Fibroblast of skin of left biceps (primary cell): ENCODE results near the gene RNASE2.
A peak's percentile ranks its signal among the peaks of the same experiment; 100 is the strongest.
"Not testable (repeated sequence)": the region's sequence is repeated elsewhere in the genome, so short reads cannot be mapped to it uniquely, and the experiment has no call there.

Experiments
- DNase-seq, 2 experiments: peaks; one replicate each; pipeline ENCODE4 v3.0.0-alpha.2; 2013; ENCODE audit warnings: low read depth in 2 of 2

RNASE2 gene

DNA sequence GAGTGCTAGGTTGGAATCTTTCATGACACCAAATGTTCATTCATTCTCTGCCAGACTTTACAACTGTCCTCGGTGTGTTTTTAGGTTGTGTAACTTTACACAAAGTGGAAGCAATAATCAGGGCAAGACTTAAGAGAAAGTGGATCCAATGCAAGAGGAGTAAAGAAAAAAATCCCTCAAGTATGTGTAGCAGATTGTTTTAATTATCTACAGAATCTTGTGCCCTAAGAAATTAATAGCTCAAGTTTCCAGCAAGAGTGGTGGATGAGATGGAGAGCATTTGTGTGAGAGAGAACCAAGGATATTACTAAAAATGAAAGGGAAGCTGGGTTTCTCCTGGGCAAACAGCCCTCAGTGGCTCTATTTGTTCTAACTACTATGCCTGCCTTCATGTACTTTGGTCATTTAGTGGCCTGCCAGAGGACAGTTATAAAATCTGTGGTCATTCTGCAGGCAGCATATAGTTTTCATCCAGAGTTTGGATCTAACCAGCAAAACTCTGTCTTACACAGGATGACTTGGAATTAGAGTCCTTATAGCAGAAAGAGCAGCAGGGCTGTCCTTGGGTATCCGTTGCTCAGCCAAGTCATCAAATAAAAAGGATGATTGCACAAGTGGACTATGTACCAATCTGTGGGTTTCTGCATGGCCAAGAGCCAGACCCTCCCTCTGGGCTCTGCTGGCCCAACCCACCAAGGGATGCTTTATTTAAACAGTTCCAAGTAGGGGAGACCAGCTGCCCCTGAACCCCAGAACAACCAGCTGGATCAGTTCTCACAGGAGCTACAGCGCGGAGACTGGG is at the start of gene RNASE2:
RNASE2 (plus strand) TSS at position 752 of the 802 bp plus-strand sequence. CDS start 285 bp downstream, outside the sequence.
- DNase-seq, result not testable (repeated sequence)

DNA sequence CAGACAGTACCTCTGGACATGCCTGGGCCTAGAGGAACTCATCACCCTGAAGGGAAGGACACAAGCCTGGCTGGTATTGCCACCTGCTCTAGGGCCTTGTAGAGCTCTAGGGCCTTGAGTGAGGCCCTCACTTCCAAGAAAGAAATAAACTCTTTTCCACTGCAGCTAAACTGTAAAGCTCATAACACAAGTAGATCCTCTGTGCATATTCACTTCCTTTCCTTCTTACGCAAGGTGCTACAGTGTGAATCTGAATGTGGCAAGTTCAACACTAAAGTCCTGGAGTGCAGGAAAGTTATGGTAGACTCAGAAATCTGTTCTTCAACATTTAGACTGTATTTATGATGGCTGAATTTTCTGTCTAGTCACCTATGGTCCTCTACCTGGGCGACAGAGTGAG is 49.6 kb upstream of the RNASE2 start:
- DNase-seq, result no peak

DNA sequence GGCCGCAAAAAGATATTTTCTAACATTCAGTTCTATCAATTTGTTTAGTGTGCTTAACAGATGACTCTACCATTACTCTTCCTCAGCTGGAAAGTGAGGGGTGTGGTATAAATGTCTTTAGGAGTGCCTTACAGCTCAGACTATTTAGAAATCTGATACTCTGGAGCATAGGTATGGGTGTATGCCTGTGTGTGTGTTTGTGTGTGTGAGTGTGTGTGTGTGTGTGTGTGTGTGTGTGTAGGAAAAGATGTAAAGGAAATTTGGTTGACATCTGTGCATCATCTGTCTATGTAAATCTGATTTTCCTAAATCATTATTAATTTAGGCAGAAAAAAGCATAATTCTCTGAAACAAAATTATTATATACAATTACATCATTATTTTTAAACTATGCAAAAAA is 48.1 kb upstream of the RNASE2 start:
- DNase-seq, result no peak

DNA sequence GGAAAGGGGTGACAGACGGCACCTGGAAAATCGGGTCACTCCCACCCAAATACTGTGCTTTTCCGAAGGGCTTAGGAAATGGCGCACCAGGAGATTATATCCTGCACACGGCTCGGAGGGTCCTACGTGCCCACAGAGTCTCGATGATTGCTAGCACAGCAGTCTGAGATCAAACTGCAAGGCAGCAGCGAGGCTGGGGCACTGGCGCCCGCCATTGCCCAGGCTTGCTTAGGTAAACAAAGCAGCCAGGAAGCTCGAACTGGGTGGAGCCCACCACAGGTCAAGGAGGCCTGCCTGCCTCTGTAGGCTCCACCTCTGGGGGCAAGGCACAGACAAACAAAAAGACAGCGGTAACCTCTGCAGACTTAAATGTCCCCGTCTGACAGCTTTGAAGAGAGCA is 44.5 kb upstream of the RNASE2 start:
- not testable (repeated sequence) for DNase-seq

DNA sequence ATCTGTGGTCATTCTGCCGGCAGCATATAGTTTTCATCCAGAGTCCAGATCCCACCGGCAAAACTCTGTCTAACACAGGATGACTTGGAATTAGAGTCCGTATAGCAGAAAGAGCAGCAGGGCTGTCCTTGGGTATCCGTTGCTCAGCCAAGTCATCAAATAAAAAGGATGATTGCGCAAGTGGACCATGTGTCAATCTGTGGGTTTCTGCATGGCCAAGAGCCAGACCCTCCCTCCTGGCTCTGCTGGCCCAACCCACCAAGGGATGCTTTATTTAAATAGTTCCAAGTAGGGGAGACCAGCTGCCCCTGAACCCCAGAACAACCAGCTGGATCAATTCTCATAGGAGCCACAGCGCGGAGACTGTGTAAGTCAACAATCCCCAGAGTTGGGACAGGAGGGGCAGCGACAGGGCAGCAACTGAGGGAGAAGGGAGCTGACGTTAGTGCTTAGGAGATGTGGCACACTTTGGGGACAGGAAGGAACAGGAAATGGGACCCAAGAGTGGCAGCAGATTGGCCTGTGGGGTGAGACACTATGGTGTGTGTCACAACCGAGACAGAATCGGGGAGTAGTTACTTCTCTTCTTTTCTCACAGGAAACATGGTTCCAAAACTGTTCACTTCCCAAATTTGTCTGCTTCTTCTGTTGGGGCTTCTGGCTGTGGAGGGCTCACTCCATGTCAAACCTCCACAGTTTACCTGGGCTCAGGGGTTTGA is 36.1 kb upstream of the RNASE2 start:
- DNase-seq, result not testable (repeated sequence)

DNA sequence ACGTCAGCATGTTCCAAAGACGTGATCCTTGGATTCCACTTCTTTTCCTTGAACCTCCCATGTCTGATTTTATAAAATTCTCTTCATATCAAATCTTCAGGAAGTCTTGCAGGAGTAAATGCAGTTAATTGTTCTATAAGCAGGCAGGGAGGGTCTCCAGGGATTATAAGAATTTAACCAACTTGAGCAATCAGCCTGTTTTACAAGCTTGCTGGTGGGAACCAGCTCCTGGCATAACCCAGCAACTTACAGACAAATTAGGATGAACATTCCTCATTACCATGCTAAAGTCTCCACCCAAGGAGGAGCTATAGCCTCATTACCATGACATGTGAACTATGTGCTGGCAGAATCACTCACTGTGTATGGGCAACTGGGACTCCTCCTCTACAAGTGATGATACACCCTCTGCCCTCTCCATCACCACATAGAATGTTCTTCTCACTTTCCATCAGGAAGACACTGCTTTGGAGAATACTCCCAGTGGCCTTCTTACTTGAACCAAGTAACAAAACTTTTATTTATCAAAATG is 31.5 kb upstream of the RNASE2 start:
- DNase-seq, result not testable (repeated sequence)

DNA sequence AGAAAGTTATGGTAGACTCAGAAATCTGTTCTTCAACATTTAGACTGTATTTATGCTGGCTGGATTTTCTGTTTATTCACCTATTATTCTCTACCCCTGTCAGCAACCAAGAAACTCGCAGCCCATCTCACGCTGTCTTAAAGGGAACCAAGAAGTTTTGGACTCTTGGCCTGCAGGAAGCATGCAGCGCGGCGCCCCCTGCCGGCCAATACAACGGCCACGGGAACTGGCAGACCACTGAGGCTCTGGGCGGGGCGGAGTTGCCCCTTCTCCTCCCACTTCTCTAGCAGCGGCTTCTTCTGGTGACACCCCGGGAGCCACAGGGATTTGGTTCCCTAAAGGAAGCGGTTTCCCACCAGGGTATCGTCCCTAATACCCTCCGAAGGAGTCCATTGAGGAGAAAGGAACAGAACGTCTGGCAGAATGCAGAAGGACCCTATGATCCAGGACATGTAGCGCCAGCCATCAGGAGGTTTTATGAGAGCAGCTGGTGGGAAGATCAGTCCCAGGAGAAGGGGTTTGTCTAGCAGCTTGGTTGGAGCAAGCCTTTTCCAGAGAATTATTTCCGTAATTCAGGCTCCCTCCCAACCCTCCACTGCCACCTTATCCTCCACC is 21.0 kb upstream of the RNASE2 start:
- DNase-seq, result no peak

DNA sequence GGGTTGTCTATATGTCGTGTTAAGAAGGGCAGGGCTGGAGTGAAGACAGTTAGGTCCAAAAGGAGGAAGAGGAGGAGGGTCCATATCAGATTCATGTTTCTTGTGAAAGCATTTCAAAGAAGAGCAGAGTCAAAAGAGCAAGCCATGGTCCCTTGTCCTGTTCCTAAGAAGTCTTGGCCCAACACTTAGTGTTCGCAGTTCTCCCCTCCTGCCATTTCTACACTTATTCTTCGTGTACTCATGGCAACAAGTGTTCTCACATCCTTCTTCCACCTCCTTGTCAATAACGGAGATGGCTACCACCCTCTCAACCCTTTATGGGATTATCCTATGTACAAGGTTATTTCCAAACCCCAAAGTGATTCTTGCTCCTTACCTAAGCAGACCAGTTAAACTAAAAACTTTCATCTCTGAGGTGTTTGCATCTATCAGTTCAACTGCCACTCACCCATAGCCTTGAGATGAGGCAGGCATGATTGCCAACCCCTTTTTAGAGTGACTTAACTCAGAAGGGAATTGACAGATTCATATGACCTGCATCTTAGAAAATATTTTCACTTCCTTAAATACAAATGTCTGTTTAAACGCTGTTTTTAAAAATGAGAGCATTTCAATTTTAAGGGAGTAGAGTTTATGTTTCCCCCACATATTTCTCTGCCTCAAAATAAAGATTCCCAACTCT is 19.8 kb upstream of the RNASE2 start:
- no peak for DNase-seq

DNA sequence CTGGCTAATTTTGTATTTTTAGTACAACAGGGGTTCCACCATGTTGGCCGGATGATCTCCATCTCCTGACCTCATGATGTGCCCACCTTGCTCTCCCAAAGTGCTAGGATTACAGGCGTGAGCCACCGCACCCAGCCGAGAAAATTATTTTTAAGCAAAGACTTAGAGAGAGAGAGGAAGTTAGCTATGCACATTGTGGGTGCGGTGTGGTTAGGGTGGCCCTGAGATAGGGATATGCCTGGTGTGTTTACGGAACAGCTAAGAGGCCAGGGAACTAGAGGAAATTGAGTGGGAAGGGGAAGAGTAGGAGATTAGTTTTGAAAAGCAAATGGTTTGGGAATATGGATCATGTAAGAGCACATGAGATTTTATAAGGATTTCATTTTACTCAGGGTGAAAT is 10.1 kb upstream of the RNASE2 start:
- not testable (repeated sequence) for DNase-seq

DNA sequence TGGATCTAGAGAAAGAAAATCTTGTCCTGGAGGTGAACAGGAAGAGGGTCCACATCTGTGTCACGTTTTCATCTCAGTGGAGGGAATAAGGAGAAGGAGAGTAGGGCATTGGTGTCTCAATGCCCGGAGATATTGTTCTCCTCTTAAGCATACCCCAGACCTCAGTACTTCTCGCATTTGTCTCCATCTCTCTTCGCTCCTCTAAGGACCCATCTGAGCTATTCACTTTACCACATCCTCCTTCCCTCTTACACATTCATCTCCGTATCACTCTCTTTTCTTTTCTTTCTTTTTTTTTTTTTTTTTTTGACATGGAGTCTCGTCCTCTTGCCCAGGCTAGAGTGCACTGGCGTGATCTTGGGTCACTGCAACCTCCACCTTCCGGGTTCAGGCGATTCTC is 8.6 kb upstream of the RNASE2 start:
- not testable (repeated sequence) for DNase-seq

DNA sequence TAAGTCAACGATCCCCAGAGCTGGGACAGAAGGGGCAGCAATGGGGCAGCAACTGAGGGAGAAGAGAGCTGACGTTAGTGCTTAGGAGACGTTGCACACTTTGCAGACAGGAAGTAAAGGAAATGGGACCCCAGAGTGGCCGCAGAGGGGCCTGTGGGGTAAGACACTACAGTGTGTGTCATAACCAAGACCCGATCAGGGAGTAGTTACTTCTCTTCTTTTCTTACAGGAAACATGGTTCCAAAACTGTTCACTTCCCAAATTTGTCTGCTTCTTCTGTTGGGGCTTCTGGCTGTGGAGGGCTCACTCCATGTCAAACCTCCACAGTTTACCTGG is 219 bp downstream of the RNASE2 start:
- DNase-seq, result not testable (repeated sequence)

DNA sequence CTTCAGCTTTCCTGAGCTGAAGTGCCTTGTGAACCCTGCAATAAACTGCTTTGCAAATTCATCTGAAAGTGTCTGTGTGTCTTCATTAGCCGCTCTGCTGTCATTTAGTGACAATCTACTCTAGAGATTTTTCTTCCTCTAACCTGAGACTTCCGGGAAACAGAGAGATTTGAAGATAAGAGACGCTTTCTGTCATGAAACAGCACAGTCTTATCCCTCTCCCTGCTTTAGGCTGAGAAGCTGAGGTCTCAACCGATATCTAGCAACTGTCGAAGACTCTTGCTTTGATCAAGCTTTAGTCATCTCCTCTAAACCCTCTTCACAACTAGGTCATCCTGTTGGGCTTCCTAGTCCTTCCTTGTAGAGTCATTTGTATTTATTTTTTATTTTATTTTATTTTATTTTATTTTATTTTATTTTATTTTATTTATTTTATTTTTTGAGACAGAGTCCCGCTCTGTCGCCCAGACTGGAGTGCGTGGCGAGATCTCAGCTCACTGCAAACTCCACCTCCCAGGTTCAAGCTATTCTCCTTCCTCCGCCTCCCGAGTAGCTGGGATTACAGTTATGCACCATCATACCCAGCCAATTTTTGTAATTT is 1.2 kb downstream of the RNASE2 start:
- no peak for DNase-seq

DNA sequence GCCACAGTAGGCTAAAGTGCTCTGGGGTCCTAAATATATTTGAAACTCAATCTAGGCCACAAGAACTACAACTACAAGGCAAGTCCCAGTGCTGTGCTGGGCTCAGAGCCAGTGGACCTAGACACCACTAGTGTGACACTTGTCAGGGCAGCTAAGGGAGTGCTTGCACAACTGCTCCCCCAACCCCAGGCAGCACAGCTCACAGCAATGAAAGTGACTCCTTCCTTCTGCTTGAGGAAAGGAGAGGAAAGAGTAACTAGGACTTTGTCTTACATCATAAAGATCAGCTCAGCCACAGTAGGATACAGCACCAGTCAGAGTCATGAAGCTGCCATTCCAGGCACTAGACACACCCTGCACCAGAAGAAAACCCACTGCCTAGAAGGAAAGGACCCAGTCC is 3.7 kb downstream of the RNASE2 start:
- not testable (repeated sequence) for DNase-seq

DNA sequence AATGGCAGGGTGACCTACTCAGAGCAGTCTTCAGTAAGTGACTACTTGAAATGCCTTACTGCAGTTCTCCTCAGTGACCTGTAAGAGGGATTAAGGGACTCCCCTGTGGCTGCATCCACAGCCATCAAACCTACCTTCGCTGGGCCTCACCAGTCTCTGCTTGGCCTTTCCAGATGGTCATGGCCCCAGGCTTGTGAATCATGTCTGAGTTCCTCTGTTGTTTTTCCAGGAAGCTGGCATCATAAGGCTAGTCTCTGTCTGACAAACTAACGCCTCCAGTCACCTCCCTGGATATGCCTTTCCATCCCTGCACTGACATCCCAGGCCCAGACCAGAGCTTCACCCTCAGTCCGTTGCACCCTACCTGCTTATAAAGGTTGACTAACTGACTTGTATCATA is 14.0 kb downstream of the RNASE2 start:
- DNase-seq, result no peak

DNA sequence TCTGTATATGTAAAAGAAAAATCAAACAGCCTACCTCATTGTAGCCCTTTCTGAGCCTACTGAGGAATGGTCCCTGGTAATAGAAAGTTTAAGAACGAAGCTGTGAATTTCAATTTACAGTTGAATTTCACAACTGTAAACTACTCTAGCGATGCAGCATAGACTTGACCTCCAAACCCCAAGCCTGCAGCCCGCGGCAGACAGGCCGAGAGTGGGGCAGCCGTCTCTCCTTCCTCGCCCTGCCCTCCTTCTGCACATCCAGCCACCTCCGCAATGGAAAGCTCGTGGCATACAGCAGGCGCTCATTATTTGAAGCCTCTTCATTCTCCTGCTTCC is 15.3 kb downstream of the RNASE2 start:
- no peak for DNase-seq

DNA sequence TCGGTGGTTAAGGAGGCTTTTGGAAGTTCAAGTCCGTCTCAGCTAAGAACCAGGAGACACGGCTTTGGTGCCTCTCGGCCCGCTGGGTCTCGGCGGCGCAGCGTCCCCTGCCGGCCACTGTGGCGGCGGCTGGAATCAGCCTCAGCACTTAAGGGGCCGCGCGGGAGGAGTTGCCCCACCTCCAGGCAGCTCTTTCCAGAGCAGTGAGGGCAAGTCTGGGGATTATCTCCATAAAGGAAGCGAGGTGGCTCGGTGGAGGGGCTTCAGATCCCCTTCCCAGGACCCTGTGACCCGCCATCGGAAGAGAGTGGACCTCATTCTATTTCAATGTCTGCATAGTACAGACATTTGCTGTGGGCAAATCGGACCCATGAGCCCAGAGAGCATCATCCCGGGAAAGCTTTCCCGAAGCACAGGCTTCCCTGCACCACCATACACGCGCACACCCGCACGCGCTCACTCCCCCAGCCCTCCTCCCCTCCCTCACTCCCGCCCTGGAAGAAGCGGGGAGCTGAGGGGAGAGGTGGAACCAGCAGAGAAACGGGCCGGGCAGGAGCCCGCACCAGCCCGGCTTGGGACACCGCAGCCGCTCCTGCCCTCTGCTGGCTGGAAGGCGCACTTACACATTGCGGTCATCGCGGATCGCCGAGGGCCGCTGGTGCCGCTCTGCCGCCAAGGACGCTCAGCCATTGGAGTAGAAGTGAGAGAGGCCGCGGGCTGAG is 15.9 kb downstream of the RNASE2 start:
- DNase-seq, result peak; percentile 52 to 60

DNA sequence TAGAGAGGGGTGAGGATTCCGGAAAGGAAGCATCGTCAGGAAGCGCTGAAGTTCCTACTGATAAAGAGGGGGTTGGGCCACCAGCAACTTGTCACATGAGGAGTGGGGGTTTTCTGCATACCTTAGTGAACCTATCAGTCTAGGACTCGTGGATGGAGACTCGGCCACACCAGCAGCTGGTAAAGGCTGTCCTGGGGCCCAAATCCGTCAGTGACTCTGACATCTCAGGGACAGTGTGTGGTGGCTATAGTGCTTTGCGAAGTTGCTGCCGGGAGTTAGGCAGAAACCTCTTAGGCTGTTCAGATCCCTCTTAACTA is 16.4 kb downstream of the RNASE2 start:
- no peak for DNase-seq

DNA sequence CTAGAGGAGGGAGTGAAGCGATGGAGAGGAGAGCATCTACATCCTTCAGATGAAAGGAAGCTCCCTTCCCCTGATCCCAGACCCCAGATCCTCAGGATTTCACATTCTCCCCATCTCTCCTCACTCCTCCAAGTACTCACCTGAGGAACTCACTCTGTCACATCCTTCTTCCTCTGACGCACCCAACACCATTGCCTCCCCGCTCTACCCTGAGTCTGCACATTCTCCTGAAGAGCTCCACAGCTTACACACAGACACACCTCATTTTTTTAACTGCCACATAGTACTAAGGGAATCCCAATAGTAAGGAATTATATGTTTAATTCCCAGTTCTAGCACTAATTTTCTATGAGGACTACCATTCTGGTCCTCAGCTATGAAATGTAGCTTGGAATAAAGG is 18.2 kb downstream of the RNASE2 start:
- no peak for DNase-seq

DNA sequence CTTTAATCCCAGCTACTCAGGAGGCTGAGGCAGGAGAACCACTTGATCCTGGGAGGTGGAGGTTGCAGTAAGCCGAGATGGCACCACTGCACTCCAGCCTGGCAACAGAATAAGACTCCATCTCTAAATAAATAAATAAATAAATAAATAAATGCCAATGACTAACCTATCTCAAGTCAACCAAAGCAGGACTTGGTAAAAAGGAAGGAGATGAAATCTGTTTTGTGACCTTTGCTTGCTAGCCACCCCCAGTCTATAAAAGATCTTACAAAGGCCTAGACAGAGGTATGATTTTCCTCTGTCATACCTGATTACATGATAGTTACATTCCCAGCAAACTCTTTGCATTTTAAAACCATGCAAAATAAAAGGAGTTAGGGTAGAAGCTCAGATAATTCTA is 21.0 kb downstream of the RNASE2 start:
- DNase-seq, result no peak

DNA sequence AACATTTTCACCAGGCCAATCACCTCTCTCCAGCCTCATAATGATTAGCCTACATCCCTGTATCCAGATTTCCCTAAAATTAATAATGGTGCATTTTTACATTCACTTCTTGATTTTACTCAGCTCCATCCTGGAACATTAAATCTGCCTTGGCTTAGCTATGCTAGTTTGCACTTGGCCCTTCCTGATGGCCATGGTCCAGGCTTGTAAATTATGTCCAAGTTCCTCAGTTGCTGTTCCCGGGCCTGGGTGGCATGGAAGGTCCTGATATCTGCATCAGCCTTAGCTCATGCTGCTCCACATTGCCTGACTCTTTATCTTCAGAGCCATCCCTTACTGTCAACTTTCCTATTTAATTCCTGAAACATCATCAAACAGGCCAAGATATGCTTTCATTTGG is 23.4 kb downstream of the RNASE2 start:
- no peak for DNase-seq

DNA sequence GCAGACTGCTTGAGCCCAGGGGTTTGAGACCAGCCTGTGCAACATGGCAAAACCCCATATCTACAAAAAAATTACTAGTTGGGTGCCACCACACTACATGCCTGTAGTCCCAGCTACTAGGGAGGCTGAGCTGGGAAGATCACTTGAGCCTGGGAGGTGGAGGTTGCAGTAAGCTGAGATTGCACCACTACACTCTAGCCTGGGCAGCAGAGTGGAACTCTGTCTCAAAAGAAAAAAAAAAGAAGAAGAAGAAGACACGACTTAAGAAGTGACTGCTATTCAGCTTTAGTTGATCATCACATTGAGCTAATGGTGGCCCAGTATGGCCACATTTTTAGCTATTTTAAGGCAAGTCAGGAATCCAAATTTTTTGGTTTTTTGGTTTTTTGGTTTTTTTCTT is 25.6 kb downstream of the RNASE2 start:
- no peak for DNase-seq
